GOT3 (cell line): ENCODE data around the gene PRKCE.

Source experiments
- DNase-seq: peaks from one replicate; lab custom pipeline; 2025; ENCODE audit warnings: mixed read lengths; lab: John Stamatoyannopoulos, UW

The PRKCE gene

DNA sequence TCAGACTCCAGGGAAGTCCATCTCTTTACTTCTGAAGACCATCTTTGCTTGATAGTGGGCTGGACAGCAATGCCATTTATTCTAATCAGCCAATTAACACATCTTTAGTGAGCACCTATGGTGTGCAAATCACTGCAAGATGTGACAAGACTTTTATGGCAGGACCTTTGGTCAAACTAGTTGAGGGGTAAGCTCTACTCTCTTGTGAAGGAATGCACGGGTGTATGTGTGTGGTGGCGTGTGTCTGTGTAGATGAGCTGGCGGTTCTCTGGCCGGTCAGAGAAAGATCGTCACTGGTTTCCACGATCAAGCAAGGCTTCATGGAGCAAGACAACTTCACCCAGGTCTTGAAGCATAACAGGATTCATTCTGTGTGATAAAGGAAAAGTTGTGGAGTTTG lies 364.6 kb downstream of the PRKCE start:
- DNase-seq = no peak

DNA sequence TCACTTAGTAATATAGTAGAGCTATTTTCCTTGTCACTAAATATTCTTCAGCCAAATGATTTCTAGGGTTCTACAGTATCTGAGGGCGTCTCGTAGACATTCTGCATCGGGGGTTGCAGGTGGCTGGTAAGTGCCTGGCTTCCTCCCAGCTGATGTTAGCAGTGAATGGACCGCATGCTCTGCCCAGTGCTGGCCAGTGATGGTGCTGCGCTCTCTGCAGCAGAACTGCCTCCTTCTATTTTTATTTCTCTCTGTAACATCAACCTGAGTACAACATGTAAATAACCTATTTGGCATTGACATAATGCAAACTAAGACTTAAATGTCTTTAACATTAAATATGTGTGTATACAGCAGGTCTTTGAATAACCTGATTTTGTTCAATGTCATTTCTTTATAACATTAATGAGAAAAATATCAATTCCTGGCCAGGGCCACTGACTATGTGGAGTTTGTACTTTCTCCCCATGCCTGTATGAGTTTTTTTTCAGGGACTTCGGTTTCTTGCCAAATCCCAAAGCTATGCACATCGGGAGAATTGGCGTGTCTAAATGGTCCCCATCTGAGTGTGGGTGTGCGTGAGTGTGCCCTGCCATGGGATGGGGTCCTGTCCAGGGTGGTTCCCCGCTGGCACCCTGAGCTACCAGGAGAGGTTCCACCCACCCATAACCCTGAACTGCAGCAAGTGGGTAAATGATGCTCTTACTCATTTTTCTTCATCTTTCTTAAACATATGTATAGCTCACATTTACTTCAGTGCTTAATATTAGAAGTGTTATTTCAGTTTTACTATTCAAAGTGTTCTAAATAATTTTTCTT lies 367.5 kb downstream of the PRKCE start:
- no peak for DNase-seq

DNA sequence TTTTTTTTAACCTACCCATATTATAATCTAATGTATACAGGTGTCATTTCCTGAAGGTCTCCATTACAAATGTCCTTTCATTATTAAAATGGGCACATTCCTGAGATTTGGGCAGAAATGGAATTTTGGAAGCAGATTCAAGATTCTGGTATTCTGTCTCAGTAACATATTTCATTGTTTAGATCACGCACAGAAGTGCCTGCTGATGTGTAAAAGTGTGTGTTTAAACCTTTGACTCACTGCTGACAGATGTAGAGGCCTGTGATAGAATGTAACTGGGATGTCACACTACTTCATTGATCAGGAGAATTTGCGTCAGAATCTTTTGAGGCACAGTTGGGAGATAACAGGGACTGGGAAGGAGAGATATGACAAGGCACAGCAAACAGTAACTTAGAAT lies 368.9 kb downstream of the PRKCE start:
- no peak for DNase-seq

DNA sequence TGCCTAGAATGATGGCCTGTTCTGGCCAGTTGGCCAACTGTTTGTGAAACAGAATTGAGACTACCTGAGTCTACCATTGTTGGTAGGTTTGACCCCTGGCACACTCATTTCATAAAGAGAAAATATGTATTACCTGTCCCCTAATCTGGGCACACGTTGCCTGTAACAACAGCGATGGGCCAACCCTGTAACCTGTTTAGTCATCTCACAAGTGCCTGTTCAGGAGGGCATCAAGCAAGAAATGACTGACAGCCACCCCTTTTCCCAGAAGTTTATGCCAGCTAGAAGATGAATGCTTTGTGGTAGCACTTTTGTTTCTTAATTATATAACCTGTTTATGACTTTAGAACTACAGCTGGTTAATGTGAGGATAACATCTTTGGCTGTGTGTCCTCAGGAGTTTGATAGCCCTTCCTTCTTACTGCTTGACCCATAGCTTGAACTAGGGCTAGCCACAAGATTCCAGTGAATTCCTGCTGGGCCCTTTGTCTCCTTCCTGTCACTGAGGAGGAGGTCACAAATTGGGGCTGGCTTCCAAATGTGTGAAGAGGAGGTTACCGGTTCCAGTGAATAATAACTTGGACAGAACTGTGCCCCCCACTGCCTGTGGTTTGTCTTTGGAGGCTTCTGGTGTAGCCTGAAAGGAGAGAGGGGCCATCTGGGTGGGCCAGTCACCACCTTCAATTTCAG lies 371.8 kb downstream of the PRKCE start:
- DNase-seq = no peak

DNA sequence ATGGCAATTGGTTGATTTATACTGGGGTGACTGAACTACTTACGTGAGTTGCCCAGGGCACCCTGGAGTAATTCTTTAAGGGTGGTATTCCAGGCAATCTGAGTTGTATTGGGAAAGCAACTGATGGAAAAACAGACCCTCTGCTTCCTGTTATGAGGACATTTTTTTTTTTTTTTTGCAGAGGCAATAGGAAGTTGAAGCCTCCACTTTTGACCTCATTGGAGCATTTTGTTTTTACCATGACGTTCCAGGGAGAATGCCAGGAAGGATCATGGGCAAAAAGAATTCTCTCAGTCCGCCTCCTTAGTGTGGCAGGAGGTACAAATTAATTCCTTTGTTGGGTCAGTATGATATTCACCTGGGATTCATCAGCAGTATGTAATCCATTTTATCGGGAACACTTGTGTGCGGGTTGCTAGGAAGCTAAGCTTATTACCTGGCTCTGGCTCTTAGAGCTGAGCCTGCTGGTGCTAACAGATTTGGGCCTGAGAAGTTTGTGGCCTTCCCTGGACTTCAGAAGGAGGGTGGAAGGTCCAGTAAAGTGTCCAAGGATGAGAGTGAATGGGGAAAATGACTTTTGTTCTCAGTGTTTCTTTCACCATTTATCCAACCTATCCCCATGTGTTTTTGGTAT lies 372.8 kb downstream of the PRKCE start:
- no peak for DNase-seq

DNA sequence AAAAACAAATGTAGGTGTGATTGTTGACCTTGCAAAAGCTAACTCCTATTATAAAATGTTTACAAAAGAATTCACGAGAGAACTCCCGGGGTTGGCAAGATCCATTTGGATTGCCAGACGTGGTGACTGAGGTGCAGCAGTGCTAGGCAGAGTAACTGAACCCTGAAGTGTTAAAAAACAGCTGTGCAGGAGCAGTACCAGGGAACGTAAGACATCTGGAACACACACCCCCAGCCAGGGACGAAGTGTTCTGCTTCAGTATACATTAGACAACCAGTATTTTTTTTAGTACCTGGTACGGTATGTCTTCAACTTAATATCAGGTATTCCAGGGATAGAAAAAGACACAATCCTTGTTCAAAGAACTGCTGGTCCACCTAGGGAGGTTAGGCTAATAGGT lies 373.6 kb downstream of the PRKCE start:
- no peak for DNase-seq

DNA sequence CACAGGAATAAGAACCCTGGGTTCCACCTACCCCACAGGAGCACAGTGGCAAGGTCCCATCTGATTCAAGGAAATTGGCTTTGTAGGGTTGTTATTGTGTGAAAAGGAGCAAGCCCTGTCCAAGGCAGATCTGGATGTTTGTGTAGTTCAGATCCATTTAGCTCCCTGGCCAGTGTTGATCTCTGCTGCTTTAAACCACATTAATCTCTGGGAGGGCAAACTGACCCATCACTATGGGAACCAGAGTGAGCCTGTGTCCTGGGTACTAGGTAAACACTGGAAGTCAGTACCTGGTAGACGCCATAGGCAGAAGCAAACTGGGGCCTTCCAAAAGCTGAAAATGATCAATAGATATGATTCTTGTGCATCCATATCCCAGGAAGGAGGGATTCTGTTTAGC lies 374.2 kb downstream of the PRKCE start:
- no peak for DNase-seq

DNA sequence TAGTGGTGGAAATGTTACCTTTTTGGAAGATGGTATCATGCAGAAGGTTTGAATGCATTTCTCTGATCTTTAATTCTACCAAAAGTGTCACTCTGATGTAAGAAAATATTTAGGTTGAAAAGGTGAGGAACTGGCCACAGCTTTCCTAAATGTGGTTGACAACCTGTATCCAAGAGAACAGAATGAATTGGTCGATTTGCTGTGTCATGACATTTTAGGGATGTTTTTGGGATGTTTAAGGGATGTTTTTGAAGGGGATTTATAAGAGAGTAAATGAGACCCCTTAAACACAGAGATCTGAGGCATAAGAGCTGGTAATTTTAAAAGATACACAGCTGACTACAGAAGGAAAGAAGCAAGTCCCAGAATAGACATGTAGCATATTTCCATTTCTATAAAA lies 375.0 kb downstream of the PRKCE start:
- DNase-seq = no peak

DNA sequence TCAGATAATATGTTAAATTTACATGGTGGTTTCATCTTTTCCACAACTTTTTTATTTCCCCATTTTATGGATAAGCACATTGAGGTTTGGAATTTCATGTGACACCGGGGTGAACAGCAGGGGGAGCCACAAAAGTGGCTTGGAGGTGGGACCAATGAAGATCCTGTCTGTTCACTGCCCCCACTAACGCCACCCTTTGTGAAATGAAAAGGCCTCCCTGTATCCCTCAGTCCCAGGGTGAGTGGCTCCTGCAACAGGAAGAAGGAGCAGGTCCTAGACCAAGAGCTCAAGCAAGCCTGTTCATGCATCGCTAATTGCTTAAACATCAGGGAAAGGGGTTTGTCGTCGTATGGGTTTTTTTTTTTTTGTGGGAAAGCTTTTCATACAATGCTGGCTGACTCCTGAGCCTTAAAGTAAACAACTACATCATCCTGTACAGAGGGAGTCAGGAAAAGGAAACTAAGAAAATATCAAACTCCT lies 377.9 kb downstream of the PRKCE start:
- DNase-seq = no peak

DNA sequence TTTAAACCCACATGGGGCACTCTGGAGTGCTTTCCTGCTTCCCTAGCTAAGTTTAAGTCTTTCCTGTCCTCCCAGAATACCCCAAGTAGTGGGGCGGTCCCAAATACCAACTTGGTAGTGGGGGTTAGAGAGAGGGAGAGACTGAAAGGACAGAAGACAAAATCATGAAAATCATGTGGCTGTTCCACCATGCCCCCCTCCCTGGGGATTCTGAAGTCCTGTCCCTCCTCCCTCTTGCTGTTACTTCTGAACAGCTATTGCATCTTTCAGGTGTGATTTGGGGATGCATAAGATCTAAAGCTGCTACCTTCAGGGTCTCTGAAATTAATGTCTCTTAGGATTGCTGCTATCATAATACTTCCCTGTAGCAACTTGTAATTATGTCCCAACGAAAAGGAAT lies 378.9 kb downstream of the PRKCE start:
- no peak for DNase-seq

DNA sequence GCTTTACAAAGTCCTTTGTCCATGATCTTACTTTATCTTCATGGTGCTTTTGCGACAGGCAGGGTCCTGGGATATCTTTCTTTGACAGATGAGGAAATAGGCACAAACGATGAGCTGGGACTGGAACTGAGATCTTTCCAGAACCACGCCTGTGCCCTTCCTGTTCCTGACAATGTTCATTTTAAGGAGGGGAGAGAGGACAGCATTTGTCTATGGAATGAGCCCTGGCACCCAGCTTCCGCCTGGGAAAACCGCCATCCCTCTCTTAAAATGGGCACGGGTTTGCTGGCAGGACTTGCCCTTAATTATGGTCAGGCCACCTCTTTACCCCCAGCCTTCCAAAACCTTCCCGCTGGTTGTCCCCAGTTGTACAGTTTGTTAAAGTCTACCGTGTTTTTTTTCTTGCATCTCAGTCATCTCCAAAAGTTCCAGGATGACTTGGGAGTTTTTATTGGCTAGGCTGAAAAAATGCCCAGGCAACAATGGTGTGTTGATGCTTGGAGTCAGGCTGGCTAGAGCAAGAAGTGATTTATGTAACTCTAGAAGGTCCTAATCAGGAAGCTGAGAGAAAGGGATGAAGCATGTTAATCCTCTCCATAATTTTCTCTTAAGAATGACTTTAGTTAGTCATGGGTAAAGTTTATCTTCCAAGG lies 380.8 kb downstream of the PRKCE start:
- DNase-seq = no peak

DNA sequence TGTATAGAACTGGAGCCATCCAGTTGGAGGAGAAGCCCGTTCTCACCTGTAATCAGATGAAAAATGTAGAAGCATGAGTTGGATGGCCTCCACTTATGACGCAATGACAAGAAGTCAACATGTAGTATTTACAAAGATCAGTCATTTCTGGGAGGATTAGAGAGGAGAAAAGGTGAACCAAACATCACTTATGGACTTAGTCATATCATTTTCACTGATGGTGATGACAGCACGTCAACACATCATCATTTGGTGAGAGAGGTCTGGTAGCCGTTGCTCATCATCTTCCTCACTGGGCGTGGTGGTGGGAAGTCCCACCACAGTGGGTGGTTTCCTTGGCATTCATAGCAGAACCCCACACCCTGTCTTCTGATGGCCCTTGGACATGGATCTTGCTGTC lies 381.5 kb downstream of the PRKCE start:
- no peak for DNase-seq

DNA sequence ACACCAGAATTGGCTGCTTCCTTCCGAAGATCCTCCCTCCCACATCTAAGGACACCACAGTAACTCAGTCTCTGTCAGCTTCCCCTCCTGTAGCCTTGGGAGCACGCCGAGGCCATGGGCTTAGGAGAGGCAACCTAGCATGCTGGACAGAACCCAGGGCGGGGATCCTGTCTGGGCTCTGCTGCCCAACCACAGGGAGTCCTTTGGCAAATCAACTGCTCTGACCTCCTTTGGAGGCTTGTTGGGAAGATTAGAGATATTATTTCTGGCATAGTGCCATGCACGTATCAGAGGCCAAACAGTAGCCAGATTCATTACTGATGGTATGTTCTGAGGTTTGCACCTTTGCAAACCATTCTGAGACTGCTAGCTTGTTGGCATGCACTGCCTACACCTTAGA lies 383.1 kb downstream of the PRKCE start:
- DNase-seq = no peak

DNA sequence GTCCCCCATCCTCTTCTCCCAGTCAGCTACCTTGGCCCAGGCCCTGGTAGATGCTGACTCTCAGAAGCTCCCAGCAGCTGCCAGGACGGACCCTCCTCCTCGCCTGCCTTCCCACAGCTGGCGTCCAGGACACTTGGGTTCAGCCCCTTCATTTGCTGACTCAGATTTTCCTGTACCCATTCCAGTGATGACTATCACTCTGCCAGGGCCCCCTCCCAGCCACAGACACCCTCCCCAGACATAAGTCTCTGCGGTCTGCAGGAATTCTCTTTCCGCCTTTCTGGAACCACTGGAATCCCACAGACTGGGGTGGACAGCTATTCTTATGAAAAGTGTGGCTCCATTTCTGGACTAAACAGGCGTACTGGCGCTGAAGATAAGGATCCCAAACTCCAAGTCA lies 385.5 kb downstream of the PRKCE start:
- no peak for DNase-seq

DNA sequence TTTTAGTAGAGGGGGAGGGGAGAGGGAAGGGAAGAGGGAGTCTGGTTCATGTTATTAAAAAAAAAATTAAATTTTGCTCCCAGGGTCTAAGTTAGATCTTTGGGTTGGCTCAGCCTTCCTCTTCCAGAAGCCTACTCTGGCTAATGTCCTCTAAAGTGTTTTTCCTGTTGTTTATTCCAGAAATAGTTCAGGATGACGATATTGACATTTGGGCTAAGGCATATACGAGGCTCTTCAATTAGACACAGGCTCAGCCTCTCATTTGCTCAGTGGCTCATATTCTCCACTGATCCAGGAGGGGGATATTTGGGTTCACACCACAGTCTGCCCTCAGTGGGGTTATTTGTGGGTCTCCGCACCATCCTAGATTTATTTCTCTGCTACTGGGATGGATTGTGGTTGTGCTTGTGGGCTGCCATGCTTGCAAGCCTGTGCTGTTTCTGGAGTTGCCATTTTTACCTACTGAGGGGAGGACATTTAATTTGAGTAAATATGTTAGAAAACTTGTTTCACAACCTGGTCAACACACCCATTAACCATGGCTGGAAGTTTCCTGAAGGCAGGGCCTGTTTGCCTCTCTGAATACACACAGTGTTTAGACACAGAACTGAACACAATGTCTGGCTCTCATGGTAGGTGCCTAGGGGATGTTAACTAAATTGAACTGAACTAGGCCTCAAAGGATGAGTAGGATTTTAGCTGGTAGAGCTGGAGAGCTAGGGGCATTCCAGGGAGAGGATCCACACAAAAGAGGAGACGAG lies 388.2 kb downstream of the PRKCE start:
- no peak for DNase-seq

DNA sequence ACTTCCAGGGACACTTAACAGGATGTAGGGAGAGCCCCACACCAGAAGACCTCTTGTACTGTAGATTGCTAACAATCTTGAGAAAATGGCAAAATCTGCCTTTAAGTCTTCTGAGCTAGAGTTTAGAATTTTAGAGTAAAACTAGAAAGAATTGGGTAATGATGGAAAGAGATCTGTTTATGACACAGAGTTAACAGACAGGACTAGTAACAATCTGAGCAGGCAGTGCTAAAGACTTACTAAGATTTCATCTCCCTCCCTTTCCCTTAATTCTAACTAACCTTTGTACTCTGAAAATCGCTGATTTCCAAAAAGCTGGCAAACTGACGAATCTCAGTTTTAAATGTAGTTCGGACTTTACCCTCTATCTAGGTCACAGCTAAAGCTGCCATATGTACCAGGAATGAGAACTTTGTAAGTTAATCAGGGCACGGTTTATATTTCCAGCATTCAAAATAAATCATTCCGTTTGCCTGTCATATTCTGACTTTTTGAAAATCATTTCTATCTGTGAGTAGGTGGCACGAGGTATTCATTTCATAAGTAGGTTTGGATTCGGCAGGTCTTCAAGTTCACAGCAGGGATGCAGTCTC lies 389.2 kb downstream of the PRKCE start:
- no peak for DNase-seq

DNA sequence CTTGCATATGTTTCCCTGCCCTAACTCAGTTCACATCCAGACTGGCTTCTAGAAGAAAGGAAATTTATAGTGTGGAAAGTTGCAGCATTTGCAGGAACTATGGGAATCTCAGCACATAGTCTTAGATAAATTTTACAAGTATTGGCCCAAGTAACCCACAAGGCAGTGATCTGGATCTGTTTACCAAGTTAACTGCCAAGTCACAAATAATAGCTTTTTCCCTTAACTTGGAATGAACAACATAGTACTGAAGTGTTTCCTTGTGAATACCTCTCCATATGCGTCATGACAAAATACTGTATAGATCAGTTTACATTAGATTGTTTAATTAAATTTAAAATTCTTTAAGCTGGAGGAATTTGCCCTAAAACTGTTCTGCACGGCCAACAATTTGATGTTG lies 390.0 kb downstream of the PRKCE start:
- no peak for DNase-seq

DNA sequence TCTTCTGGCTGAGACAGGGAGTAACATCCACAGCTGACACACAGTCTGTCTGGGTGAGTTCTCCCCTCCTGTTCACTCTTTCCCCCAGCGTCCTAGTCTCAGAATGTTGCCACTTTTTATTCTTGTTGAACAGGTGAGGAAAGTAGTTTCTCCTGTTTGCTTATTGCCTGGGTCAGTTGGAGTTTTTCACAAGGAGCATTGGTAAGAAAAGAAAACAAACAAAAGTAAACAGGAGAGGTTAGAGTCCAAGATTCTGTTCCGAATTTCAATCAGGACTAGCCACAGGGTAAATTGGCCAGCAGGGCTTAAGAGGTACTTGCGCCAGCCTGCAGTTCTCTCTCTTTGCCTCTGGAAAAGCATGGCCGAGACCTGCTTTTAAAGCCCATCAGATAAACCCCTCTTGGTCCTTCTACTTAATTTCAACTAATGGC lies 390.7 kb downstream of the PRKCE start:
- no peak for DNase-seq

DNA sequence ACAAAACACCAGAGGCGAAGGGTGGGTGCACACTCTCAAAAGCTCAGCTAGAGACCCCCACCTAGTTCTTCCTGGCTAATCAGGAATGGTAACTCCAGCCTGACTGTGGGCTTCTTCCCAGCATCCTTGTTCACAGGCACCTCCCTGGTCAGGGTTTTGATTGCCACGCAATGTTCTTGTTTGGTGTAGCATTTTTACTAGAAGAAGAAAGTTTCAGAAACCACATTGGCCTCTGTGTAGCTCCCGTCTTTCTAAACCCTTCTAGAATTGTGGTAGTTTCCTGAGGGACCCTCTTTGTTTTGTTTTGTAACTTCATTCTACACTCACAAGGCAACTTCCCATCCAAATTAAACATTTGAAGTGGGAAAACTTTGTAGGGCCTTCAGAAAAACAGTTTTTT lies 391.2 kb downstream of the PRKCE start:
- DNase-seq = no peak

DNA sequence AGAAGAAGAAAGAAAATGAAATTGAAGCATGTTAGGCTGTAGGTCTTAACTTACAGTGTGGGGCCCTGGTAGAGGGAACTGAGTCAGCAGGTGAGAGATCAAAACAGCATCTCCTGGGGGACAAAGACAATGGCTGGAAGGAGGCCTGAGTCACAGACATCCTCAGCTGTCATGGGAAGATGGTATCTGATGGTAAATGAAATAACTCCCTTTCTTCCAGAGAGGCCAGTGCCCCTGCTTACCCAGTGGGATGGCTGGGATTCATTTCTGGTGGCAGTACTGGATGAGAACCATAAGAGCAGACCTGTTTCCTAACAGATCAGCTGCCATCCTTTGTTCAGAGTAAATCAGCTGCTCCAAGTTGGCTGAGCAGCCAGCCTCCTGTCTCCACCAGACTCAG lies 394.4 kb downstream of the PRKCE start:
- DNase-seq = no peak

DNA sequence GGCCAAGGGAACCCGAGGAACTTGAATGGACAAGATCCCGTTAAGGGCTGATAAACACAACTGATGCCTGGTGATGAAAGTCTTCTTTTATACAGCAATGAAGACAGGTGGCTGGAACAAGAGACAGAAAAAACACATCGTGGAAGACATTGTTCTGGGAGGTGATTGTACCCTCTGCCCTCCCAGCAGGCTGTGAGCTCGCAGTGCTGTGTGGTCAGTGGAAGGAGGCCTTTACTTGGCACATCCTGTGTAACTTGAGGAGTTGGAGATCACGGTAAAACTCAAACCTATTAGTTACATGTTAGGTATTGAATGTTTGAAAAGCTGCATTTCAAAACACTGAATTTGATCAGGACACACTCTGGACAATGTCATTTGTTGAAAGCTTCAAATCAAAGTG lies 395.8 kb downstream of the PRKCE start:
- DNase-seq = no peak
